GM21528 (cell line): ENCODE results near the gene CDC14B.
"Not testable (repeated sequence)": the region's sequence is repeated elsewhere in the genome, so short reads cannot be mapped to it uniquely, and the experiment has no call there.

ENCODE experiments used
- ATAC-seq: cut with Tn5 transposase; IDR thresholded peaks from one replicate; pipeline ENCODE4 v1.9.1; 2021; ENCODE audit warnings: mild to moderate bottlenecking, moderate library complexity; ENCODE audit not compliant: unreplicated experiment, low FRiP score

CDC14B gene

DNA sequence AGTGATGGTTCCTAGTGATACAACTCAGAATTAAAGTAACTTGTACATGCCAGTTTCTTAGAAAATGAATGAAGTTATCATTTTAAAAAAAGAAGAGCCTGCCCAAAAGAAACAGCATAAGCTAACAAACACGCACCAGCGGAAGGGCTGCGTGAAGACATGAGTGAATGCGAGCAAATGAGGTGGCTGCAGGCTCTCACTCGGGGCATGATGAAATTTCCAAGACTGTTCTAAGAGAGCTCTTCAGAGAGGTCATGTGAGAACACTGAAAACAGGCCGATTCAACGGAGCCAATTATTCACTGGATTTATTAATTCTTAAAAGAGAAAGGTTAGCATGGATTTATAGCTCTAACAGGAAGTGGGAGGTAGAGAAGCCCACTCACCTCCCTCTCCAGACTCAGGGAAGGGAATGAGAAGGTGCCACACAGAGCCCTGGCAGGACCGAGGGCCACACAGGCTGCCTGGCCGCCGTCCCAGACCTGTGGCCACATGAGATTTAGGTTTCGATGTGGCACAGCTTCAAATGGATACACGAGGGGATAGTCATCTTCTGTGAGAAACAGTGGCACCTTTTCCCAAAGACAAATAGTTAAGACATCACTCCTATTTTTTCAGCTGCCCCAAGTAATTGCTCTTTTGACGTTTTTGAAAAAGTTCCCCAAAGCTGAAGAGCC is 114.2 kb downstream of the CDC14B start:
- no peak for ATAC-seq

DNA sequence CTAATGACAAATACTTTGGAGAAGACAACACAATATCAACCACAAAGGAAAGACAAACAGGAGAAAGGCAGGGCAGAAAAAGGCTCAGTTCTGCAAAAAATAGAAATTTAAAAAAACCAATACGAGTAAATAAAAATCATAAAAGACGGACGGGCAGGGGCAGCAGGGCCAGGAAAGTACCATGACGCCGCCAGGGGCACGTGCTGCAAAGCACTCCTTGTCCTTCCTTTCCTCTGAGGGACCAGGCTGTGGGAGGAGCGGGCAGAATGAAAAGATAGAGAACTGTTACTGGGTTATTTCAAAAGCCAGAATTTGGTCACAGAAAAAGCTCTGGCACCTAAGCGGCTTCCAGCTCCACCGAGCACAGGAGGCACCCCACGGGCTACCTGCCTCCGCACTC is 115.7 kb downstream of the CDC14B start:
- ATAC-seq: no peak

DNA sequence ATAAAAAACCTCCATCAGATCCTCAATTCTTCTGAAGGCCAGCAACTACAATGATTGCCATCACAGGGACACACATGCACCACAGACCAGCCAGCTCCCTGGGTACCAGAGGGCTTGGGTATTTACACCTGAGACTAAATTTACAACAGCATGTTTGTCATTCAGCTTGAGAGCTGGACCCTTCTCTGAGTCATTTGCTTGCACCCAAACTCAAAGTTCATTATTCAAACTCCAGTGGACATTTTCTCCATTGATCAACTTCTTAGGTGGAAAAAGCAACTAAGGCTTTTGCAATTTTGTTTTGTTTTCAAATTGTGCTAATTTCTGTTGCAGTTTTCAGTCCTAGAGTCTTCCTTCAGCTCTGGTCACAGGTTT is 116.3 kb downstream of the CDC14B start:
- ATAC-seq: not testable (repeated sequence)

DNA sequence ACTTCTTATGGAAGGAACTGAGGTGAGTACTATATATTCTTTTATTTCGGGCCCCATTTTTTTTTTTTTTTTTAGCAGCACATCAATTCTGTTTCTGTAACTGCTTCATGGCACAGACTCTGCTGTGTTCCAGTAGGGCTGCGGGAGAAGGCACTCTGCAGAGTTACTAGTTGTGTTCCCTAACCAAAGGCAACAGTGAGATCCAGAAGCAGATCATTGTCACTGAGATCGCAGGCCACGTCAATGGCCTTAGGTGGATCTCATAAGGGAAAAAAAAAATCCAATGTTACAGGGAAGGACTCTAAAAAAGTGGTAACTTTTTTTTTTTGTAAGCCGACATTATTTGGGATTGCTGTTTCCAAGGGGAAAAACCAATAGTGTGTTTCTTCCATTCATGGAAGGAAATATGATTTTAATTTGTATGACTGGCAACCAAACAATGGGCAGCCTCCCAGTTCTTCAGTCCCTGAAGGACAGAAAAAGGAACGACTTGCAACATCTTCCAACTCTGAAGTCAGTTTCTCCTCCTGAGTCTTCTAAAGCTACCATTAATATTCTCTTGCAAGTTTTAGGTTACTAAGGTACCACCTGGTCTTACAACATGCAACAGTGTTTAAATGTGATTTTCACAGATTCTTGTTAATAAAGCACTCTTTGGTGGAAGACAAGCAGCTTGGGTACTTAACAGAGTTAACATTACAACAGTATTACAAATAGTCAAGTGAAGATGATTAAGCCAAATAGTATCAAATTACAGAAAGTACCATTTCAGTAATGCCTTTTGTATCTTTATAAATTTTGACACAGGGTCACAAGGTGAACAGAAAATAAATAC is 116.9 kb downstream of the CDC14B start:
- ATAC-seq: no peak

DNA sequence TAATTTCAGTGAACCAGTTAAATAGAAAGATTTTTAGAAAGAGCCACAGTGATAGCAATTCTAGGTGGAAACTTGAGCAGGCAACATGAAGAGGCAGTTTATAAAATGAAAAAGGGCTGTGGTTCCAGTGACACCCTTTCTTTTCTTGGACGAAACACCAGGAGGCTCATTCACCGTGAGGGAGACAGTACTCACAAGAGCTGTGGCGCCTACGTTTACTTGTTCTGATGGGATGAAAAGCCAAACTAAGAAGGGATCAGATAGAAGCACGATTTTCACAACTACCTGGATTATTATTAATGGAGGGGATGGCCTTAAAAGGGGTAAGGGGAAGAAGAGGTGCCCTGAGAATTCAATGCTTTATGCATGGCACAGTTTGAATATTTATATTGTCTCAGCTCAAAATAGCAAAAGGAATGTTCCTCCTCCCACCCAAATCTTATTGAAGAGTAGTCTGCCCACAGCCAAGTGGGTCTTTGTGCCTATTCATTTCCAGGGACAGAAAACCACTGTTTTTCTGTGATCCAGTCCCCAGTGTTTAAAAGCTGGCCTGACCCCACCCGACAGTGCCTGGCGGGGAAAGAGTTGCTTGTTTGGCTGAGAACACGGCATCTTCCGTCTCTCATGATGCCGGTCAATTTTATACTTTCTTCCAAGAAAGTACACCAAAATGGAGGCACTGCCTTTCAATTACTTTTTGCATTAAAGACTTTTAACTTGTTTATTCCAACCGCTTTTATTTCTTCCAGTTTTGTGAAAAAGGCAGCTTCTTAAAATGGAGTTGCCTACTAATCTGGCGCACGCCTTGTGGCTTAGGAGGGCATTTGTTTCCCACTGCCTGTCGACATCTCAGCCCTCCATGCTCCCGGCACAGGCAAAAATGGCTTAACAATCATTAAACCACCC is 117.8 kb downstream of the CDC14B start:
- ATAC-seq: no peak

DNA sequence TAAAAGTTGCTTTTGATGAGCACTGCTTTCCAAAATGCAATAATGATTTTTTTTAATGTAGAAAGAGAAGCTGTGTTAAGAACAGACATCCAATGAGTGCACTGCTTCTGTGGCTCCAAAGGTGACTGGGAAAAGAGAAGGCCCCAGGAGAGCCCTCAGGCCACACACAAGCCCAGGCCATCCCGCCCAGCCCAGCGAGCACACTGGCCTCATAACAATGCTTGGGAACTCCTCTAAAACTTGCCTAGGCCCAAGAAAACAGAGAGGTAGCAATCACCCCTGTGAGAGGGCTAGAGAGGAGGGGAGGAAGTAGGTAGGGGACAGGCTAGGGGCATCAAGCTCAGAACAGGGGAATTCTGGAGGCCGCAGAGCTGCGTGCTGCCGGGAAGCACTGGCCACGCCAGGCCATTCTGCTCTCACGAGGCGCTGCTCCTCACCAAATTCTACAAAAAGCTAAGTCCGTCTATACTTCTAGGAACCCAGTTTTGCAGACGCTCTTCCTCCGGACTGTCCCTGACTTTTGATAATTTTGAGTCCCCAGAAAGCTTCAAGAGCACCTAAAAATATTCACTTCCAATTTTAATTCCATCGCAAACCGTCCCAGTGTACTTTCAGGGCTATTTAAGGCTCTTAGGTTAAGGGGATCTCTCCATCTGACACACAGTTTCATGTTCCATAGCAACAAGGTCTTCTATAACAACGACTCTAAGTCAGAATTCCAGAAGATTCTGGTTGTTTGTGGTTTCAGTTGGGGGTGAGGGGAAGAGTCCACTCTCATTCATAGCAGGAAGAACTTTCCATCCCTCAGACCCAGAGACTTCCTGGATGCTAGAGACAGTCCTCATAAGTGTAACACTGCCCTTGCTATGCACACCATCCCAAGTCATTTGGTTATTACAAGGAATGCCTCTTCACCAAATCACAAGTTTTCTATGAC is 118.7 kb downstream of the CDC14B start:
- ATAC-seq: no peak

DNA sequence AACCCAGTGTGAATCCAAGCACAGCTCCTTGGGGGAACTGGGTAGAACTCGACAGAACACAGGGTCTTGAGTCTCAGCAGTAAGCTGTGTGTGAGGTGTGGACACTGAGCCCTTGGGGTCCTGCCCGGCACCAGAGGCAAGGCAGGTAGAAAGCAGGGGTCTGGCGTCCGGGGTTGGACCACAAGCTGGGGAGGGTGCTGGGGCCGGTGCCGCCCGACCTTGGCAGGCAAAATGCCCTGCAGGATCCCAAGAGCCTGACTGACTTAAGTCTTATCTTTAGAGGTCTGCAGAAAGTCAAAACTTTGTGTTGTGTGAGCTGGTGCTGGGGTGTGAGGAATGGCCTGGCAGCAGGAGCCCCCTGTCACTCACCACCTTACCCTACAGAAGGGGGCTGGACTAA is 120.4 kb downstream of the CDC14B start:
- ATAC-seq: no peak

DNA sequence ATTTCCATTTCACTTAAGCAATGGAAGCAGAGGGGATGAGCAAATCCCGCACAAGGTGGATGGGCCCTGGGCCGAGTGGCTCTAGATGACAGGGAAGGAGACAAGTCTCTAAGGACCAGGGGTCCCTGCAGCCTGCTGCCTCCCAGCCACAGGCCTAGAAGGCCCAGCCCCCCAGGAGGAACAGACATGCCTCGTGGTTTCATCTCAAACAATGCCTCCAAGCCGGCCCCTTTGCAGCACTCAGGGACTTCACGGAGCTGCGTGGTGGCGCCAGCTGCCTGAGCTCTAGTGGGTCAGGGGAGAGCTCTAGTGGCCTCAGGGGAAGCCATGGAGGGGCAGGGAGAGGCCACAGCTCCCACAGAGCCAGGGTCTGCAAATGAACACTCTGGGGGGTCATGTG is 120.8 kb downstream of the CDC14B start:
- ATAC-seq: no peak

DNA sequence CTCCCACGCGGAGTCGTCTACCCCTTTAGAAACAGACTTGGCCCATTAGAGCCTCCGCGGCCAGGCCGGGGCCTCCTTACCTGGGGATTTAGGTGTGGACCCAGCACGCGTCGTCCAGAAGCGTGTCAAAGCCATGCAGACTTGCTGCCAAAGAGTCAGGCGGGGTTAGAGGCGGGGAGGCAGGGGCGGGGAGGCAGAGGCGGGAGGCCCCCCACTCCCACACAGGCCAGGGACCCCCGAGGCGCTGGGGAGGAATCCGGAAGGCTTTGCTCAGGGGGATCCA is 122.6 kb downstream of the CDC14B start:
- no peak for ATAC-seq

DNA sequence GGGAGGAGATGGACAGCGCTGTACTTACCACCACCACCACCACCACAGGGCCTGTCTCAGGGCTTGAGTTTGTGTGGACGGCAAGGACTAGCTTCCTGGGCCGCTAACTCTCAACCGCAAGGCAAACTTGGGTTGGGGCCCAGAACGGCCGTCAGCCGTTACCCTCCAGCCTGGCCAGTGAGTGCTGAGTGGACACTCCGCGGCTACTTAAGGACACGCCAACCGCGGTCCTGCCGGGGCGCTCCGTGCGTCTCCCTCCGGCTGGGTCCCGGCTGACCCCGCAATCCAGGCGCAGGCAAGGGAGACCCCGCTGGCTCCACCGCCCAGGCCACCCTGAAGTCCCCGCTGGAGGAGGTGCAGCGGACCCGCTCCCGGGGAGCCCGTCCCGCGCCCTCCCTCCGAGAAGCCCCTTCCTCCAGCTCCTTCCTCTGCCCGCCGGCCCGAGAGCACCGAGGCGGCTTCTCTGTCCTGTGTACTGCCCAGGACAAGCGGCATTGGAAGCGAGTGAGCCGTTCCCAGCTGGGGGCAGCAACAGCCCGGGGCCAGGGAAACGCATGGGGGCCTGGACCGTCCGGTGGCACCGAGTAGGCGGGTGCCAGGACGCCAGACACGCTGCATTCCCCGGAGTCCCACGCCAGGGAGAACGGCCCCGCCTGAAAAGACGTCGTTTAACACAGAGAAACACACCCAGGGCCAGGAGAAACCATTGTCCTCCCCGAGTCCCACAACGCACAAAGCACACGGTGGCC is 123.1 kb downstream of the CDC14B start:
- no peak for ATAC-seq

DNA sequence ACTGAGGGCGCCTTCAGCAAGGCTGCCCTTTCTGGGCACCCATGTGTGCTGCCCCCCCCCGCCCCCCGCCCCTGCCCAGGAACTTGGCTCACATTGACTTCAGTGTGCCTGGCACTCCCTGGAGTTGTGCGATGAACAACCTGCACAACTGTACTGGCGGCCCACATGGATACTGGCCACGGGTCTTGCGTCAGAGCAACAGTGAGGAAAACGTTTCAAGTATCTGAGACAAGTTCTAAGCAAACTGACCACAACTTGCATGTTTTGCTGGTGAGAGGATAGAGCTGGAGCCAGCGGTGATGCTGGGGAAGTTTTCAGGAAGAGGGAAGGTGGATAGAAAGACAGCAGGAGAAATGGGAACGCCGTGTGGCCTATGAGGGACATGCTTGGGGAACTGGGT is 124.3 kb downstream of the CDC14B start:
- ATAC-seq: no peak

DNA sequence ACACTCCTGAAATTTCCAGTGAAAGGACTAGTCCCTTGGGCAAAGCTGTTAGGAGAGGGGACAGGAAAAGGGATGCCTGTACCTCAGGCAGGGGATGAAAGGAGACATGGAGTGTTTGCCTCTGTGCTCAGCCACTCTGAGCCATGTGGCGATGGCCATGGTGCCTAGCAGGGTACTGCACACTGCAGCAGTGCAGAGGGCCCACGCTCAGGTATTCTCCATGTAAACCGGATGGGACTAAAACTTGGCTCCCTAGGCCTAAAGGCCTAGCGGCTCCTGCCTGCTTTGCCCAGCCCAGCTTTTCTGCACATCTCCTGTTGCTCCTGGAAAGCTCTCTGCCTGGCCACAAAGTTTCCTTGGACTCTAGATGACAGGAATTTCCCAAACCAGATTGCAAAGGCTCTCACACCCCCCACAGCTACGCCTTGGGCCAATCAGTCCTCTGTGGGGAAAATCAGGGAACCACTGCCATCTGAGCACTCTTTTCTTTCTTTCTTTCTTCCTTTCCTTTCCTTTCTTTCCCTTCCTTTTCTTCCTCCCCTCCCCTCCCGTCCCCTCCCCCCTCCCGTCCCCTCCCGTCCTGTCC is 125.3 kb downstream of the CDC14B start:
- no peak for ATAC-seq

DNA sequence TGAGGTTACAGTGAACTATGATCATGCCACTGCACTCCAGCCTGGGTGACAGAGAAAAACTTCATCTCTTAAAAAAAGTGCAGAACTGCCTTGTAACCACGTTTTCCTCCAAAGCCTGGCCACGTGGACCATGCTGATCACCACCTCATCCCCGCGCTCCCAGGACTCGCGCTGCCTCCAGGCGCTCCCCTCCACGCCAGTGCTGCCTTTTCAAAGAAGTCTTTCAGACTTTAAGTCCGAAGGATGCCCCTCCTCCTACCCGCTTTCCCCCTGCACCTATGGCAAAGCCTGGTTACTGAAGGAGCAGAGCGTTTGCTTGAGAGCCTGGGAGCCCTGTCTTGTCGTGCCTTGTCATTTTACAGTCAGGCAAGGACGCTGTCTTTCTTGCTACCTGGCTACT is 125.9 kb downstream of the CDC14B start:
- ATAC-seq: no peak

DNA sequence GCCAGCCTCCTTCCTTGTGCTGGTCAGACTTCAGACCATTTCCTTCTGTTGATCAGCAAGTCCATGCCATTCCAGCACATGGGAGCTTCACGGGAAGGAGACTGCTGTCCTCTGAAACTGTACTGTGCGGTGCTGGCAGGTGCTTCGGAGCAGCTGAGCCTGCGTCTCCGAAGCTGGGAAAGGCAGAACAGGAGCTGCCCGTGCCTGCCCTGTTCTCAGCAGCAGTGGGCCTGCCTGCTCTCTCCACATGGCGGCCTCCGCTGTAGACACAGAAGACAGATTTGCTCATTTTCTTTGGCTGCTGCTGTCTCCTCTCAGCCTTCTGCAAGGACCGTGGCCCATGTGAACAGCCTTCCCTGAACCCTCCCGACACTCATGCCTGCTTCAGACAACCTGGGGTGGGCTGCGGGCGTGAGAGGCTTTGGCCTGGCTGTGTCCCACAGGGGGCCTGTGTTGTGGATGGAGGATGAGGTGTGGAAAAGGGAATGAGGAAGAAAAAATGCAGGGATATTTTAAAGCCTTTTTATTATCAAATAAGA is 126.6 kb downstream of the CDC14B start:
- no peak for ATAC-seq

DNA sequence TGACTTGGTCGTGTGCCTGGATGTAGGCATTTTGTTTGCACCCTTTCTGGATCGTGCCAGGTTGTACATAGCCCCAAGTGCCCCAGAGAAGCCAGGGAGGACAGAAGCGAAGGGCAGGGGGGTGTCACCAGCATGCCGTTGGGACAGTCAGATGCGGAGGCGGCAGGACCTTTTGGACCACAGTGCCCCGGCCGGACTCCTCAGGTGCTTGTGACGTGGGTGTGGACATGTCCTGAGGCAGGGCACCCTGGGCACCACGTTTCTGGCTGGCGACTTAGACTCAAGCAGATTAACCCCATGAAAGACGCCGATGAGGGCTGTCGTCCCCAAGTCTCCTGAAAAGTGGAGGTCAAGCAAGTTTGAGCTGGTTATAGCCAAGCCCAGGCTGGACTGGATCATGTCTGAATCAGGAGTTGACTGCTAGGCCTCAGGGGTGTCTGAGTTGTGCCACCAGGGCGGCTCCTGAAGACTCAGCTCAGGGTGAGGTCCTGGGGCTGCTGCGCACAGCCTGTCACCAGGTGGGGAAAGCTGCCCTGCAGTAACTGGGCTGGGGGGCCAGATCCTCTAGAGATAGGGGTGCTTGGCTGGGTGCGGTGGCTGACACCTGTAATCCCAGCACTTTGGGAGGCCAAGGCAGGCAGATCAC is 127.6 kb downstream of the CDC14B start:
- ATAC-seq: no peak

DNA sequence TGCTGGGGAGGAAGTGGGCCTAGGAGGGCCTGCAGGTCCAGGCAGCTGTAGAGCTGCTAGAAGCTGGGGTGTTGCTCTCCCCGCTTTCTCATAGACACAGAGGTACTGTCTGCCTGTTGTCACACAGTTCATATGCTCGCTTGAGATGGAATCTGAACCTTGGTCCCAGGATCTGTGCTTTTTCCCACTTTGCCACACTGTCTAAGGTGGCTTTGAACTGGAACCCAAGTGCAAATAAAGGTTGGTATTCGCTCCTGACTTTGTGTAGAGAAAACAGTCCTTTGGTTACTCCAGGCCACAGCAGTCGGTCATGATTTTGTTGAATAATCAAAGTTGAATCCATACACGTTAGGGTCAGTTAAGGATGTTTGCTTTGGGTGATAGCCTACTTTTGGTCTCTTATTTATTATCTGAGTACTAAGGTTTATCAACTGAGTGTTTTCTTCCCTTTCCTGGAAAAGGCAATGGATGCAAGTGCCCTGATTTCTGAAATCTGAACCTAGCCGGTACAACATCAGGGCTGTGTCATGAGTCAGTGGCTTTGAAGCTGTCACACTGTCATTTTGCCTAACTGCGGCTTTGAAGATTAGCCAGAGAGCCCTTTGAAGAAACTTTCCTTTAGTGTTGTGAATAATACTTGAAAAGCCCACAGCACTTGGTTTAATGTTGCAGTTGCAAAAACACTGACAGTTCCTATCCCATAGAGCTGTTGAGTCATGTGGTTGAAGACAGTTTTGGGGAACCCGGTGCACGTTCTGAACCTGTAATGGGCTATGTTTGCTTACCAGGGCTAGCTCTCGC is 128.4 kb downstream of the CDC14B start:
- no peak for ATAC-seq

DNA sequence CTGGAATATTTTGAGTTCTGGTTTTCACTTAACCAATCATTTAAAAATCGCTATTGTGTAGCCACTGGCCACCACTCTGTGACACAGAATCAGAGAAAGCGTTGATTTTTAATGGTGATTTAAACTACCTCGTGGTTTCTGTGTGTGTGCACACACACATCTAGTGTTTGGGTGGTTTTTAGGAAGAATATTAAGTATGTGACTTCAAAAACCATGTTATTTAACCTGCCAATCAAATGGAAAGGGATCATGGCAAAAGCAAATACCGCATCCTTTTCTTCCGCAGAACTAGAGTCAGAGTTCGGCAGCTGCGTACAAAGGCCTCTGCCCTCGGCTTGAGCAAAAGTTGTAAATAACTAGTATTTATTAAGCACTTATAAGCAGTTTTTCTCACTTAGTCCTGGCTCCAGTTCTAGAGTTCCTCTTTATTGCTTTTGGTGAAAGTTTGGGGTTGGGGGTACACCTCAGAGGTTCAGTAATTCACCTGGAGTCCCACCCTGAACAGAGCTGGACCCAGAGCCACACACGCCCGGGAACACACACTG is 129.0 kb downstream of the CDC14B start:
- no peak for ATAC-seq
